Daoy (cell line): ENCODE data around the gene GNAS-AS1. TPM values are rescaled to one million over a fixed set of nuclear protein-coding genes. Genes with fewer than 3 reads are reported as not detected.

Experiments
- DNase-seq: peaks from one replicate; pipeline ENCODE4 v3.0.0-alpha.2; 2015; ENCODE audit warnings: low read depth
- total RNA-seq: library from RNA; depleted of rRNA; stranded (reverse); fragments of >200 nt; shearing (Covaris generic); gene quantifications from 2 replicates; pipeline ENCODE4 v1.2.3, GENCODE V29; 2014

The GNAS-AS1 gene
- total RNA-seq, 1 experiment from 2014 or later, result 1.3 TPM

DNA sequence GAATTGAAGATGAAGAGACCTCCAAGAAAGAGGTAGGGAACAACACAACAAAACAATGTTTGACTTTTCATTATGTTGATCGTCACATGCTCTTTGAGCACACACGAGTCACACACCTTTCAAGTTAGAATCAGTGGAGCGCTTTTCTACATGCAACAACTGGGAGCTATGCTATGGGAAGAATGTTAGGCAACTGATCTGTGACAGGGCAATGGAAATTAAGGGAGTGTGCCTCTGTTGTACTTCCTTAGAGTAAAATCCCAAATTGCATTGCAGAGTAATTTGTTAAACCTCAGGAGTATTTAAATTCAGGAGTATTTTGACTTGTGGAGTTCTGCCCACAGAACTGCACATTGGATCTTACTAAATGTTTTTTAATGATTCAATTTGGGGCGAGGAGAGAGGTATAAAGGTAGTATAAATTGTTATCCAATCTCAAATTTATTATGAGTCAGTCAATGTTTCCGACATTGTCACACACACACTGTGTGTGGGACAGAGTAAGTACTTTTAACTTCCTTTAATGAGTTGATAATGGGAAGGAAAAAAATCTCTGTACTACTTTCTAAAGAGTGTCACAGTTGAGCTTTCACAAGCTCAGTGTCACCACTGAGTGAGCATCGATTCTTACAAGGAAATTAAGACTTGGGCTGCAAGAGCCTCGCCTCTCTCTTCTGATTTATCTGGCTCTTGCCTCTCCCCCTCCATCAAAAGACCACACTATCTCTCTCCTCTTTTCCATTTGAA, 12.5 kb upstream of the GNAS-AS1 start:
- DNase-seq, result no peak

DNA sequence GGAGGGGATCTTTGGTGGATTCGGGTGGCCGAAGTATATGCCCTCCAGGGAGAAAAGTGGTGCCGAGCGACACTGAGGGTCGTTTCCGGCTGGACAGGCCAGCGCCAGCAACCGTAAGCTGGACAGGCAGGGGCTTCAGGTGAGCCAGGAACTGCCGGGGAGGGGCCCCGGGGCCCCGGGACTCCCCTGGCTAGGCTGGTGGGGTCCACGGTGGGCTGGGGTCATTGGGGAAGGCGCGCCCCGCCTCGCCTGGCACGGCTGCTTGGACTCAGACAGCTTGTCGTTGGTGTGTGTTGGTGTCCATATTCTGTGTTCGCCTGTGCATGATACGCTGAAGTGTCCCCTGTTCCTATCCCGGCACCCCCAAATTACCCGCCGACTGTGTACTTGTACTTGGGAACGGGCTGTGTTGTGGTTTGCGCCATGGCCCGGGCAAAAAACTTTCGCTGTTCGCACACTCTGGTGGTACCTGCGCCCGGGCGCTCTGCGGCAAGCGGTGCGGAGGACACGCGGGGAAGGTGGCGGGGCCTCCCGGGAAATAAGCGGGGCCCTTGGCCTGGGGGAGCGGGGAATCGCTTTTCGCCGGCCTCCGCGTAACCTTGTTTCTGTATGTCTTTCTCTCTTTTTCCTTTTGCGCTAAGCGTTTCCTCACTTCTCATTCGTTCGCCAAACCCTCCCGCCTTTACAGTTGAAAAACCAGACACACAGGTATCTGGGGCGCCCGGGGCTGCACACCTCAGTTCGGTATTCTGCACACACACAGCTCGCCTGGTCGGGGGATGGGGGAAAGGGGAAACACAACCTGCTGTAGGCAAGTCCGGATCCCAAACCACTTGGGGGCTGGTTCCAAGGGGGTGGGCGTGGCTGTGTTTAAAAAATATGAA, 5.0 kb upstream of the GNAS-AS1 start:
- DNase-seq, result no peak

DNA sequence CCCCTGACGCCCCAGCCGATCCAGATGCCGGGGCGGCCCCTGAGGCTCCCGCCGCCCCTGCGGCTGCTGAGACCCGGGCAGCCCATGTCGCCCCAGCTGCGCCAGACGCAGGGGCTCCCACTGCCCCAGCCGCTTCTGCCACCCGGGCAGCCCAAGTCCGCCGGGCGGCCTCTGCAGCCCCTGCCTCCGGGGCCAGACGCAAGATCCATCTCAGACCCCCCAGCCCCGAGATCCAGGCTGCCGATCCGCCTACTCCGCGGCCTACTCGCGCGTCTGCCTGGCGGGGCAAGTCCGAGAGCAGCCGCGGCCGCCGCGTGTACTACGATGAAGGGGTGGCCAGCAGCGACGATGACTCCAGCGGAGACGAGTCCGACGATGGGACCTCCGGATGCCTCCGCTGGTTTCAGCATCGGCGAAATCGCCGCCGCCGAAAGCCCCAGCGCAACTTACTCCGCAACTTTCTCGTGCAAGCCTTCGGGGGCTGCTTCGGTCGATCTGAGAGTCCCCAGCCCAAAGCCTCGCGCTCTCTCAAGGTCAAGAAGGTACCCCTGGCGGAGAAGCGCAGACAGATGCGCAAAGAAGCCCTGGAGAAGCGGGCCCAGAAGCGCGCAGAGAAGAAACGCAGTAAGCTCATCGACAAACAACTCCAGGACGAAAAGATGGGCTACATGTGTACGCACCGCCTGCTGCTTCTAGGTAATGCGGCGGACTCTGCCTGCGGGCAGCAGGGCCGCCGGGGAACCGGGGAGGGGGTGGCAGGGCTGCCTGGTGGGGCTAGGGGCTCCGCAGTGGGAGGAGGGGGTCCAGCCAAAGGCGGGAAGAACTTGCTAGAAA, 4.2 kb upstream of the GNAS-AS1 start:
- DNase-seq, result no peak

- no peak for DNase-seq
Observed at GRCh38 chr20:58853976-58854637, 3.4 kb upstream of the GNAS-AS1 start.

DNA sequence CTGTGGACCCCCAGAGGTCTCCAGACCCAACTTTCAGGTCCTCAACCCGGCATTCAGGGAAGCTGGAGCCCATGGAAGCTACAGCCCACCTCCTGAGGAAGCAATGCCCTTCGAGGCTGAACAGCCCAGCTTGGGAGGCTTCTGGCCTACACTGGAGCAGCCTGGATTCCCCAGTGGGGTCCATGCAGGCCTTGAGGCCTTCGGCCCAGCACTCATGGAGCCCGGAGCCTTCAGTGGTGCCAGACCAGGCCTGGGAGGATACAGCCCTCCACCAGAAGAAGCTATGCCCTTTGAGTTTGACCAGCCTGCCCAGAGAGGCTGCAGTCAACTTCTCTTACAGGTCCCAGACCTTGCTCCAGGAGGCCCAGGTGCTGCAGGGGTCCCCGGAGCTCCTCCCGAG, 2.8 kb upstream of the GNAS-AS1 start:
- DNase-seq, result no peak

DNA sequence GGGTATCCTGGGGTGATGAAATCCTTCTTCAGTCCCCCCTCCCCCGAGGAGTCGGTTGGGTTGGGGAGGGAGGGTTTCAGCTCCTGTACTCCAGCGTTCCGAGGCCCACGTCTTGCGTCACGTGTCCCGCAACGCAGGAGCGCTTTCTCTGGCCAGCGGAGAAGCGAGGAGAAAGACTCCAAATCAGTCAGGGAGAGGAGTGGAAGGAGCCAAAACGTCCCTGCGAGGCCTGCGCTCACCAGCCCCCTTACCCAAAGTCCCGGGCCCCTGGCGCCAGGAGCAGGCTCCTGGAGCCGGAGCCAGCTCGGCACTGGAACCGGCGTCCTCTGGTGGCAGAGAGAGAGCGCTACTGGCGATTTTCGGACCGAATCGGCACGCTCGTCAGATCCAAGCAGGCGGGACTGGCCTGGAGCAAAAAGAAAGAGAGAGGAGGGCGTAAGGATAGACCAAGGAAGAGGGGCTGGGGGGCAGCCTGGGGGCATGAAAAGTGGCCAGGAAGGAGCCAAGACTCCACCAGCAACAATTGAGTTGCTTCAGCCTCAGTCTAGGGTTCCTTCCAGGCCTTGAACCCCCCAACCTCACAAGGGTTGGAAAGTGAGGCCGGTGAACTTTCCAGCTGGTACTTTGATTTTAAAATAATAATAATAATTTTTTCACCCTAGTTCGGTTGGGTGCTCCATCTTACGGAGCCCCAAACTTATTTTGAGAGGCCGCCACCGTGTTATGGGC, 2.0 kb upstream of the GNAS-AS1 start, which contains the start of gene GNAS:
TSS of gene GNAS (plus strand) at position 174 of the 729 bp plus-strand sequence.
- peak; percentile 76 for DNase-seq

- DNase-seq, result no peak
Observed at GRCh38 chr20:58851969-58852458, 1.3 kb upstream of the GNAS-AS1 start.

DNA sequence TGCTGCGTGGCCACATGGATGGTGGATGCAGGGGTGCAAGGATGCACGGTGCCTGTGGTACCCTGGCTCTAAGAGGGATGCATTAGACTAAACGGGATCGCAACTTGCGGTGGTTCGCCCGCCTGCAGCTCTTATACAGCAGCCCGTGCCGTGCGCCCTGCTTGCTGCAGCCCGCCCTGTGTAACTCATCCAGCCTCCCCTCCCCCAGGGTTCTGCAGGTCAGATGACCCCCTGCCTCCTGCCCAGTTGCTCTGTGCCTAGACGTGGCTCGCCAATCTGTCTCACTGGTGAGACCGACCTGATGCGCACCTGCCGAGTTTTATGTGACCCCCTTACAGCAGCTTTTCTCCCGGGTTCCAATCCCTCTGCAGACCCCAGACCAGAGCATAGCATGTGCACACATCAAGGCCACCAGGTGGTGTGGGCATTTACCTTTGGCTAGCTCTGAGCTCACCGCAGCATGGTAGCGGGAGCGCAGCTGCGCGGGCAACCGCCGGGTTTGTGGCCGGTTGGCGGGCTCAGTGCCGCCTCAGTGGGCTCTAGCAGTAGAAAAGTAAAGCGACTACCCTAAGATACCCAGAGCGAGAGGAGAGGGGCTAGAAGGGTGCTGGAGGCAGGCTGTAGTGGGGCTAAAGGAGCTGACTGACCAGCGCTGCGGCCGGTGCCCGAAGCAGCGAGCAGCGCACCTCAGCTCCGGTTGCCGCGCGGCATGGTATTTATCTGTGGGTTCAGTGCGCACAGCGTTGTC, 693 bp upstream of the GNAS-AS1 start:
- no peak for DNase-seq

- DNase-seq, result no peak
Observed at GRCh38 chr20:58847463-58847862, 3.2 kb downstream of the GNAS-AS1 start.

GRCh38 chr20:58845706-58846105, 5.0 kb downstream of the GNAS-AS1 start:
- DNase-seq, result no peak

GRCh38 chr20:58843128-58843556, 7.6 kb downstream of the GNAS-AS1 start:
- no peak for DNase-seq

GRCh38 chr20:58842276-58842675, 8.4 kb downstream of the GNAS-AS1 start:
- no peak for DNase-seq

GRCh38 chr20:58841539-58842264, 9.0 kb downstream of the GNAS-AS1 start:
- no peak for DNase-seq

DNA sequence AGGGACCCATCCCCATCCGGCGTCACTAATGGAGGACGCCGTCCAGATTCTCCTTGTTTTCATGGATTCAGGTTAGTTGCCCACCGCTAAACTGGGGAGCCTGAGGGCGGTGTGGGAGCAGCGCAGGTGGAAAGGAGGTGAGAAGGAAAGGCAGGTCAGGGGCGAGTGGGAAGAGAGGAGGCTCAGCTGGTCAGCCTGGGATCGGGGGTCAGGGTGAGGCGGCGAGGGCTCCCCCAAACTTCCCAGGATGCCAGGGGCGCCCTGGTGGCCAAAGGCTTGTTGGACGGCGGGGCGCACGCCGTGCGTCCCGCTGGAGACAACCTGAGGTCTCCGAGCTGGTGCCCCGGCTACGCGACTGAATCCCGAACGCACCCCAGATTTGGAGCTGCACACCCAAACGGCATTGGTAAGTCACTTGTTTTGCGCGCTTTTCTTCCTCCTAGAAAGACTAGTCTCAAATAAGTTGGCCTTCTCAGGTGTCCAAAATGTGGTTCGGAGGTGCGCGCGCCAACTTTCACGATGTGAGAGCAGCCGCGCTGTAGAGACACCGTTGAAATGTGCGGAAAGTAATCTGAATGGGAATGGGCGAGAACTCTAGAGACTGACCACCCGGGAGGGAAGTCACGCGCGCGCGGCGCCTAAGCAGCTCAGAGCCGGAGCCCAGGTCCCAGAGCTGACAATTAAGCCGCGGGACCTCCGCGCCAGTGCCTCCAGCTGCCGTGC, 9.7 kb downstream of the GNAS-AS1 start:
- no peak for DNase-seq

DNA sequence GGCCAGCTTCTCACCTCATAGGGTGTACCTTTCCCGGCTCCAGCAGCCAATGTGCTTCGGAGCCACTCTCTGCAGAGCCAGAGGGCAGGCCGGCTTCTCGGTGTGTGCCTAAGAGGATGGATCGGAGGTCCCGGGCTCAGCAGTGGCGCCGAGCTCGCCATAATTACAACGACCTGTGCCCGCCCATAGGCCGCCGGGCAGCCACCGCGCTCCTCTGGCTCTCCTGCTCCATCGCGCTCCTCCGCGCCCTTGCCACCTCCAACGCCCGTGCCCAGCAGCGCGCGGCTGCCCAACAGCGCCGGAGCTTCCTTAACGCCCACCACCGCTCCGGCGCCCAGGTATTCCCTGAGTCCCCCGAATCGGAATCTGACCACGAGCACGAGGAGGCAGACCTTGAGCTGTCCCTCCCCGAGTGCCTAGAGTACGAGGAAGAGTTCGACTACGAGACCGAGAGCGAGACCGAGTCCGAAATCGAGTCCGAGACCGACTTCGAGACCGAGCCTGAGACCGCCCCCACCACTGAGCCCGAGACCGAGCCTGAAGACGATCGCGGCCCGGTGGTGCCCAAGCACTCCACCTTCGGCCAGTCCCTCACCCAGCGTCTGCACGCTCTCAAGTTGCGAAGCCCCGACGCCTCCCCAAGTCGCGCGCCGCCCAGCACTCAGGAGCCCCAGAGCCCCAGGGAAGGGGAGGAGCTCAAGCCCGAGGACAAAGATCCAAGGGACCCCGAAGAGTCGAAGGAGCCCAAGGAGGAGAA, 10.5 kb downstream of the GNAS-AS1 start:
- no peak for DNase-seq

DNA sequence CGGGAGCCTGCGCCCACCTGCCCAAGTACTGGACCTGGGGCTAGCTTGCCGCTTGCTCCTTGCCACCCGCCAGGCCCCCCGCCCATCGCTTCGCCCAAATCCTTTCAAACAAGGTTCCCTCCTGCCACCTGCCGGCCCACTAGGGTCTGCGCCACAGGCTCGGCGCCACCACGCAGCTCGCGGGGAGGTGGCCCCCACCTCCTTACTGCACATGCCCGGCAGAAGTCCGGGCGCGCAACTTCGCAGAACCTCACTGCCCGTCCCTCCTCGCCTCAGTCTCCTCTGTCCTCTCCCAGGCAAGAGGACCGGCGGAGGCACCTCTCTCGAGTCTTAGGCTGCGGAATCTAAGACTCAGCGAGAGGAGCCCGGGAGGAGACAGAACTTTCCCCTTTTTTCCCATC, 11.2 kb downstream of the GNAS-AS1 start:
- DNase-seq, result peak; percentile 62

GRCh38 chr20:58838174-58838573, 12.5 kb downstream of the GNAS-AS1 start:
- DNase-seq, result no peak

DNA sequence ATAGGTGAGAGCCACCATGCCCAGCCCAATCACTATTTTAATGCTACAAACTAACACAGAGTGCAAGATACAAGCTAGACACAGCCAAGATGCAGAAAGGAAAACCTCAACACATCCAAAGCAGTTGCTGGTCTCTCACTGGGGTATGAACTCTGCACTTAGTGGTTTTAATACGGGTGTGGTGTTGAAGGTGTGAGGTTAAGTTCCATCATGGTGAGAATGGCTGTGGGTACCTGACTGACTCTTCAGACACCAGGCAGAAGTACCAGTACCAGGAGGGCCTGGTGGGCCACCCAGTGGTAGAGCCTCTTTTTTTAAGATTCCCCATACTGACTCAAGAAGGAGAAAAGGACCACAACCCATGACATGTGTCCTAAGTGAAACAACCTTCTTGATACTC, 13.0 kb downstream of the GNAS-AS1 start:
- no peak for DNase-seq
